PC-9 (cell line): ENCODE measurements around the gene TRPM5.

Experiments used
- EZH2 ChIP-seq: fragments of 200-600 bp; sonication (generic); IDR thresholded peaks from 2 replicates; pipeline ENCODE4 v1.8.0; 2017; ENCODE audit warnings: antibody characterized with exemption, low read depth
- TF ChIP-seq, protein P1 (sequence below): fragments of 200-600 bp; sonication (generic); conservative IDR thresholded peaks from 2 replicates; pipeline ENCODE4 v1.6.1; 2017; ENCODE audit warnings: mixed run types, antibody characterized with exemption, mild to moderate bottlenecking, moderate library complexity

- TF ChIP-seq, protein P1, sequence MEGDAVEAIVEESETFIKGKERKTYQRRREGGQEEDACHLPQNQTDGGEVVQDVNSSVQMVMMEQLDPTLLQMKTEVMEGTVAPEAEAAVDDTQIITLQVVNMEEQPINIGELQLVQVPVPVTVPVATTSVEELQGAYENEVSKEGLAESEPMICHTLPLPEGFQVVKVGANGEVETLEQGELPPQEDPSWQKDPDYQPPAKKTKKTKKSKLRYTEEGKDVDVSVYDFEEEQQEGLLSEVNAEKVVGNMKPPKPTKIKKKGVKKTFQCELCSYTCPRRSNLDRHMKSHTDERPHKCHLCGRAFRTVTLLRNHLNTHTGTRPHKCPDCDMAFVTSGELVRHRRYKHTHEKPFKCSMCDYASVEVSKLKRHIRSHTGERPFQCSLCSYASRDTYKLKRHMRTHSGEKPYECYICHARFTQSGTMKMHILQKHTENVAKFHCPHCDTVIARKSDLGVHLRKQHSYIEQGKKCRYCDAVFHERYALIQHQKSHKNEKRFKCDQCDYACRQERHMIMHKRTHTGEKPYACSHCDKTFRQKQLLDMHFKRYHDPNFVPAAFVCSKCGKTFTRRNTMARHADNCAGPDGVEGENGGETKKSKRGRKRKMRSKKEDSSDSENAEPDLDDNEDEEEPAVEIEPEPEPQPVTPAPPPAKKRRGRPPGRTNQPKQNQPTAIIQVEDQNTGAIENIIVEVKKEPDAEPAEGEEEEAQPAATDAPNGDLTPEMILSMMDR = no peak
- TF ChIP-seq EZH2 = no peak
These were observed 11.7 kb downstream of the TRPM5 start for GRCh38 chr11:2432628-2433071.
